NT2/D1 (cell line): ENCODE results near the gene POLL.

Source experiments
- DNase-seq: peaks from one replicate; pipeline ENCODE4 v3.0.0-alpha.2; 2011; ENCODE audit warnings: low read depth, low spot score
- H3K27me3 ChIP-seq: 2 replicates; pipeline ENCODE4 v1.6.0; 2011; ENCODE audit warnings: mild to moderate bottlenecking; ENCODE audit not compliant: insufficient read length, insufficient read depth
- H3K36me3 ChIP-seq: 2 replicates; pipeline ENCODE4 v1.6.1; 2011; ENCODE audit warnings: mild to moderate bottlenecking, low read length, mixed read lengths; ENCODE audit not compliant: insufficient read depth, insufficient read length
- H3K4me1 ChIP-seq: 2 replicates; pipeline ENCODE4 v1.5.1; 2011; ENCODE audit not compliant: insufficient read depth, insufficient read length
- H3K4me3 ChIP-seq: 2 replicates; pipeline ENCODE4 v1.5.1; 2011; ENCODE audit warnings: low read depth; ENCODE audit not compliant: insufficient read length
- H3K9ac ChIP-seq: 2 replicates; pipeline ENCODE4 v1.6.0; 2011; ENCODE audit warnings: low read depth; ENCODE audit not compliant: insufficient read length
- H3K9me3 ChIP-seq: 2 replicates; pipeline ENCODE4 v1.5.1; 2011; ENCODE audit warnings: mild to moderate bottlenecking, low read length; ENCODE audit not compliant: insufficient read depth
- SUZ12 ChIP-seq: IDR thresholded peaks from 2 replicates; pipeline ENCODE4 v1.6.1; 2011; ENCODE audit not compliant: insufficient read length, insufficient read depth; ENCODE audit errors: extremely low read depth
- YY1 ChIP-seq: IDR thresholded peaks from 2 replicates; pipeline ENCODE4 v1.6.1; 2011; ENCODE audit not compliant: insufficient read length, insufficient read depth
- ZNF274 ChIP-seq: IDR thresholded peaks from 2 replicates; pipeline ENCODE4 v1.6.1; 2011; ENCODE audit warnings: mild to moderate bottlenecking, low read depth, low read length

The POLL gene

GRCh38 chr10:101529725-101530553, 58.1 kb downstream of the POLL start:
- Histone ChIP-seq H3K4me1 (no peaks in the 10 kb centered on the region), H3K9ac (no peak overlapping the region), H3K9me3 (no peaks in the 10 kb centered on the region; the same call in 1 of the 2 replicates), H3K36me3 (peaks cover 8% of the 10 kb centered on the region), H3K4me3 (no peak overlapping the region), H3K27me3 (no peaks in the 10 kb centered on the region)
- DNase-seq = no peak
- TF ChIP-seq ZNF274 (no peak), YY1 (no peak), SUZ12 (no peak)

GRCh38 chr10:101529207-101529606, 58.9 kb downstream of the POLL start:
- no peaks in the 10 kb centered on the region for H3K27me3 ChIP-seq
- H3K36me3 ChIP-seq = peaks cover 8% of the 10 kb centered on the region
- TF ChIP-seq YY1 (no peak), ZNF274 (no peak), SUZ12 (no peak)
- H3K9ac ChIP-seq = no peak overlapping the region
- no peaks in the 10 kb centered on the region for H3K4me1 ChIP-seq
- DNase-seq = no peak
- no peaks in the 10 kb centered on the region; the same call in 1 of the 2 replicates for H3K9me3 ChIP-seq
- no peak overlapping the region for H3K4me3 ChIP-seq
